PC-3 (cell line): ENCODE results near the gene FCHO2. TPM values are rescaled to one million over a fixed set of nuclear protein-coding genes. Genes with fewer than 3 reads are reported as not detected.
"Not testable (repeated sequence)": the region's sequence is repeated elsewhere in the genome, so short reads cannot be mapped to it uniquely, and the experiment has no call there.

ENCODE experiments used
- ATAC-seq: fragments of 200-7000 bp; cut with Tn5 transposase; 2 replicates; pipeline ENCODE4 v1.9.1; 2020; ENCODE audit warnings: mild to moderate bottlenecking, moderate library complexity
- BruUV-seq: library from RNA; stranded (reverse); fragments of 400-500 nt; replicated peaks from 2 replicates; lab custom pipeline; 2021; lab: Mats Ljungman, UMichigan
- CTCF ChIA-PET: fragments of 300-600 bp; sonication (Branson Sonifier 250); formaldehyde crosslinking; loops from one replicate; lab custom pipeline; 2022; ENCODE audit warnings: antibody characterized with exemption; lab: Charles Lee
- POLR2A ChIA-PET: fragments of 300-600 bp; sonication (Branson Sonifier 250); formaldehyde crosslinking; loops from one replicate; lab custom pipeline; 2022; ENCODE audit warnings: antibody characterized with exemption; ENCODE audit not compliant: unreplicated experiment; lab: Charles Lee
- DNase-seq: peaks from one replicate; pipeline ENCODE4 v3.0.0-alpha.2; 2015
- H2AFZ ChIP-seq: fragments of 300-600 bp; sonication (generic); 2 replicates; pipeline ENCODE4 v1.6.0; 2016; ENCODE audit warnings: antibody characterized with exemption, low read length
- H3F3A ChIP-seq: fragments of 300-600 bp; sonication (generic); one replicate; pipeline ENCODE4 v1.6.0; 2017; ENCODE audit warnings: antibody characterized with exemption, low read length, control low read depth, mild to moderate bottlenecking; ENCODE audit not compliant: unreplicated experiment
- H3K27ac ChIP-seq: fragments of 300-600 bp; sonication (generic); 2 replicates; pipeline ENCODE4 v1.5.1; 2016; ENCODE audit warnings: mild to moderate bottlenecking, low read length
- H3K27me3 ChIP-seq: fragments of 300-600 bp; sonication (generic); 2 replicates; pipeline ENCODE4 v1.6.1; 2016; ENCODE audit warnings: low read length, mixed read lengths
- H3K36me3 ChIP-seq: fragments of 300-600 bp; sonication (generic); 2 replicates; pipeline ENCODE4 v1.6.1; 2016; ENCODE audit warnings: low read depth, mixed run types, low read length, mixed read lengths
- H3K4me1 ChIP-seq: fragments of 300-600 bp; sonication (generic); 2 replicates; pipeline ENCODE4 v1.5.1; 2016; ENCODE audit warnings: low read length; ENCODE audit not compliant: insufficient read depth
- H3K4me2 ChIP-seq: fragments of 300-600 bp; sonication (generic); 2 replicates; pipeline ENCODE4 v1.6.0; 2016; ENCODE audit warnings: low read length
- H3K4me3 ChIP-seq: fragments of 300-600 bp; sonication (generic); 2 replicates; pipeline ENCODE4 v1.5.1; 2016; ENCODE audit warnings: mild to moderate bottlenecking, low read length, mixed read lengths
- H3K79me2 ChIP-seq: fragments of 300-600 bp; sonication (generic); 2 replicates; pipeline ENCODE4 v1.6.1; 2017; ENCODE audit warnings: low read length, mixed read lengths
- H3K9ac ChIP-seq: fragments of 300-600 bp; sonication (generic); 2 replicates; pipeline ENCODE4 v1.6.0; 2016; ENCODE audit warnings: mild to moderate bottlenecking, low read length
- H3K9me2 ChIP-seq: fragments of 300-600 bp; sonication (generic); replicated peaks from 2 replicates; pipeline ENCODE4 v1.6.1; 2016; ENCODE audit warnings: mixed run types, low read length, mixed read lengths
- H3K9me3 ChIP-seq: fragments of 300-600 bp; sonication (generic); 2 replicates; pipeline ENCODE4 v1.6.1; 2016; ENCODE audit warnings: low read length, mixed read lengths
- H4K20me1 ChIP-seq: fragments of 300-600 bp; sonication (generic); 2 replicates; pipeline ENCODE4 v1.6.1; 2016; ENCODE audit warnings: low read length, mixed read lengths
- CTCF ChIP-seq: fragments of 300-600 bp; sonication (generic); conservative IDR thresholded peaks from 2 replicates; pipeline ENCODE4 v1.5.1; 2017; ENCODE audit warnings: antibody characterized with exemption, low read depth, mild to moderate bottlenecking, low read length
- EZH2 ChIP-seq: fragments of 300-600 bp; sonication (generic); IDR thresholded peaks from one replicate; pipeline ENCODE4 v1.6.1; 2017; ENCODE audit warnings: antibody characterized with exemption, mild to moderate bottlenecking, low read length; ENCODE audit not compliant: unreplicated experiment
- EZH2phosphoT487 ChIP-seq: fragments of 300-600 bp; sonication (generic); IDR thresholded peaks from 2 replicates; pipeline ENCODE4 v1.6.1; 2018; ENCODE audit warnings: mild to moderate bottlenecking, antibody characterized with exemption, low read length, borderline replicate concordance
- intact Hi-C: fragments of 100-400 bp; cut with micrococcal nuclease; formaldehyde crosslinking; loops from 2 replicates; pipeline ENCODE4 v1.9.0; 2023
- total RNA-seq: library from RNA; depleted of rRNA; stranded (reverse); fragments of >200 nt; gene quantifications from 2 replicates; pipeline ENCODE4 v1.2.3, GENCODE V29; 2014

The FCHO2 gene
- total RNA-seq, 1 experiment from 2014 or later: 5.9 TPM

DNA sequence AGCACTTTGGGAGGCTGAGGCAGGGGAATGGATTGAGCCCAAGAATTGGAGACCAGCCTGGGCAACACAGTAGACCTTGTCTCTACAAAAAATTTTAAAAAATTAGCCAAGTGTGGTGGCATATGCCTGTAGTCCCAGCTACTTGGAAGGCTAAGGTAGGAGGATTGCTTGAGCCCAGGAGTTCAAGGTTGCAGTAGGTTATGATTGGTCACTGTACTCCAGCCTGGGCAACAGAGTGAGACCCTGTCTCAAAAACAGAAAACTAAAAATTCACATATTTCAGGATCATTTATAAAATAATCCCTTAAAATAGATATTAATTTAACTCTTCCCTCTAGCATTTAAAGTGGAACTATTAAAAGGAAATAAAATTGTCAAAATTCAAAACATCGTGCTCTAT lies 3.4 kb downstream of the FCHO2 start:
- Histone ChIP-seq H3F3A (no peaks in the 10 kb centered on the region), H3K9me3 (no peaks in the 10 kb centered on the region), H3K9me2 (no peaks in the 10 kb centered on the region), H3K9ac (no peak overlapping the region), H3K4me3 (no peak overlapping the region), H3K27ac (no peak overlapping the region), H4K20me1 (no peaks in the 10 kb centered on the region), H3K27me3 (no peaks in the 10 kb centered on the region), H3K36me3 (no peaks in the 10 kb centered on the region), H2AFZ (no peak overlapping the region), H3K79me2 (peaks cover 69% of the 10 kb centered on the region), H3K4me1 (peaks cover 28% of the 10 kb centered on the region), H3K4me2 (no peak overlapping the region)
- CTCF ChIA-PET: no interaction called here
- no TSS peak for BruUV-seq
- ATAC-seq (no peak), DNase-seq (no peak)
- no peak for TF ChIP-seq CTCF
- no peak for TF ChIP-seq EZH2phosphoT487
- TF ChIP-seq EZH2: no peak
- intact Hi-C loops: loop anchor here (10.0 kb wide), 1 partner anchor 496 kb away; no protein-coding TSS in a partner anchor
- POLR2A ChIA-PET: no interaction called here

GRCh38 chr5:72974481-72974880 lies 18.6 kb downstream of the FCHO2 start:
- ATAC-seq, H3K79me2 ChIP-seq, POLR2A ChIA-PET, H3K9me2 ChIP-seq, H2AFZ ChIP-seq, H3K27me3 ChIP-seq, H3K4me2 ChIP-seq, H3K9ac ChIP-seq, H3K27ac ChIP-seq, H4K20me1 ChIP-seq, BruUV-seq, DNase-seq, H3F3A ChIP-seq, H3K9me3 ChIP-seq, H3K36me3 ChIP-seq, H3K4me1 ChIP-seq, H3K4me3 ChIP-seq, CTCF ChIA-PET, intact Hi-C loops: not testable (repeated sequence)

GRCh38 chr5:72976810-72977209 lies 21.0 kb downstream of the FCHO2 start:
- H3K4me1 ChIP-seq, ATAC-seq, intact Hi-C loops, H3K27ac ChIP-seq, H3K9ac ChIP-seq, H3K9me3 ChIP-seq, POLR2A ChIA-PET, H4K20me1 ChIP-seq, CTCF ChIA-PET, H3K9me2 ChIP-seq, BruUV-seq, H2AFZ ChIP-seq, H3K36me3 ChIP-seq, DNase-seq, H3K4me2 ChIP-seq, H3K27me3 ChIP-seq, H3F3A ChIP-seq, H3K79me2 ChIP-seq, H3K4me3 ChIP-seq: not testable (repeated sequence)

- no TSS peak for BruUV-seq
- CTCF ChIA-PET: no interaction called here
- Histone ChIP-seq H3K4me2 (no peak overlapping the region), H3K9me2 (no peaks in the 10 kb centered on the region), H3K4me3 (no peak overlapping the region), H3K36me3 (no peaks in the 10 kb centered on the region), H4K20me1 (no peaks in the 10 kb centered on the region), H2AFZ (no peak overlapping the region), H3K27ac (no peak overlapping the region), H3K79me2 (no peaks in the 10 kb centered on the region), H3F3A (no peaks in the 10 kb centered on the region), H3K9me3 (no peaks in the 10 kb centered on the region), H3K27me3 (no peaks in the 10 kb centered on the region), H3K4me1 (no peaks in the 10 kb centered on the region), H3K9ac (no peak overlapping the region)
- intact Hi-C loops: no loop called here
- POLR2A ChIA-PET: no interaction called here
- no peak for ATAC-seq
- TF ChIP-seq EZH2phosphoT487: no peak
- no peak for TF ChIP-seq EZH2
- TF ChIP-seq CTCF: no peak
- DNase-seq: no peak
Observed at GRCh38 chr5:72985719-72986118, 29.9 kb downstream of the FCHO2 start.
